Inferior parietal cortex (tissue), 1 donor: ENCODE measurements around the gene CDH4.

Source experiments
- DNase-seq: peaks from one replicate; pipeline ENCODE4 v3.0.0-alpha.2; 2016; ENCODE audit errors: extremely low spot score

Gene CDH4

DNA sequence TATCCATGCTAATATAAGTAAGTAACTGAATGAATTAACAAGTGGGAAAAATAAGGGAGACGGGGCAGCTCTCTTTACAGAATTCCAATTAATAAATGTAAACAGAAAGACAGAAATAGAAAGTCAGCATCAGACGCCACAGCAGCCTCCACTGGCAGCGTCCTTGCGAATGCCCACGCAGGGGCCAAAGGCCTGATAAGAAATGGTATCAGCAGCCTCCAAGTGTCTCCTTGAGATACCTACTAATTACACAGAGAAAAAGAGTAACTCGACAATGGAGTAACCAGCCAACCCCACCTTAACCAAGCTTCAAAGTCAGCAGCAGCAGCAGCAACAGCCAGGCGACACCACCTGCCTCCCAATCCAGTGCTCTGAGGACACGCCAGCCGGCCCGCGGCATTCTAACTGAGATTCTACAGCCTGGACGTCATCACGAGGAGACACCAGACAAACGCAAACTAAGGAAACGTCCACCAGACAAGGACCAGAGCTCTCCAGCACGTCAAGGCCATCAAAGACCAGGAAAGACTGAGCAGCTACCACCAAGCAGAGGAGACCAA lies 734.8 kb downstream of the CDH4 start:
- no peak for DNase-seq

DNA sequence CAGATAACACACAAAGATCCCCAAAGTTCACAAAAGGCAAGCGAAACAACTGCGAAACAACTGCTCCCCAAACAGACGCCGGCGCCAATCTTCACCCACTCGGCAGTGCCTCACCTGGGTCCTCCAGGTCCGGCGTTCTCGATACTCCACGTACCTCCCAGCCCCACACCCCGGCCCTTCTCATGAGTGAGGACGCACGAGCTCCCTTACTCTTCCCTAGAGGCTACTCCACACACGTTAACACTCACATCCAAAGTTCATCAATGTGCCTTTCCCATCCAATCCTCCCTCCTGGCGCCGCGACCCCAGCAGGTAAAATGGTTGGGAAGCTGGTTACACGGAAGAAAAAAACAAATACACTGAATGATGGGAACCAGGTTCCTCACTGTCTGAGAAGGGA lies 736.6 kb downstream of the CDH4 start:
- DNase-seq, result no peak

DNA sequence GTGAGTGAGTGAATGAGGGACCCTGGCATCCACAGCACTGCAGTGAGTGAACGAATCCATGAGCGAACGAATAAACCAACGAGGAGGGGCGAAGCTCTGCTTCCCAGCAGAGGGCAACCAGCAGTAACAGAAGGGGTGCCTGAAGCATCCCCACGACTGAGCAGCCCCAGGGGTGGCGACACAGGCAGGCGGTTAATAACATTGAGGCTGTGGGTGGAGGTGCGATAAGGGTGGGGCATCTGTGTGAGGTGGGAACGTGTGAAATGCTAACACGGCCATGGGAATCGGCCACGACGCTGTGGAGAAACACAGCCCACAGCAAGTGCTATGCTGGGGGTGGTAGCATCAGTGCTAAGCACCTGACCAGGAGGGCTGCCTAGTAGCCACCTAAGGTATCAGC lies 737.7 kb downstream of the CDH4 start:
- no peak for DNase-seq
